Stimulated activated naive CD8-positive, alpha-beta T cell treated with anti-CD3 and anti-CD28 coated beads, Interleukin-15, Interleukin-2, amounts not matched to agents 100 ng/mL and 50 ng/mL, for 24 hours (primary cell): Measurements from ENCODE around the gene RAB3A.

ENCODE experiments used
- H3K27ac Mint-ChIP-seq: one replicate; pipeline ENCODE4 v1.8.0; 2021; ENCODE audit warnings: mild to moderate bottlenecking, mixed read lengths
- H3K27me3 Mint-ChIP-seq: one replicate; pipeline ENCODE4 v1.8.0; 2021; ENCODE audit warnings: mixed read lengths
- H3K36me3 Mint-ChIP-seq: one replicate; pipeline ENCODE4 v1.8.0; 2021; ENCODE audit warnings: low read depth, mixed read lengths
- H3K4me1 Mint-ChIP-seq: one replicate; pipeline ENCODE4 v1.8.0; 2021; ENCODE audit warnings: low read depth, mixed read lengths
- H3K4me3 Mint-ChIP-seq: one replicate; pipeline ENCODE4 v1.8.0; 2021; ENCODE audit warnings: mild to moderate bottlenecking, mixed read lengths
- H3K9me3 Mint-ChIP-seq: one replicate; pipeline ENCODE4 v1.8.0; 2021; ENCODE audit warnings: mixed read lengths

Gene RAB3A

DNA sequence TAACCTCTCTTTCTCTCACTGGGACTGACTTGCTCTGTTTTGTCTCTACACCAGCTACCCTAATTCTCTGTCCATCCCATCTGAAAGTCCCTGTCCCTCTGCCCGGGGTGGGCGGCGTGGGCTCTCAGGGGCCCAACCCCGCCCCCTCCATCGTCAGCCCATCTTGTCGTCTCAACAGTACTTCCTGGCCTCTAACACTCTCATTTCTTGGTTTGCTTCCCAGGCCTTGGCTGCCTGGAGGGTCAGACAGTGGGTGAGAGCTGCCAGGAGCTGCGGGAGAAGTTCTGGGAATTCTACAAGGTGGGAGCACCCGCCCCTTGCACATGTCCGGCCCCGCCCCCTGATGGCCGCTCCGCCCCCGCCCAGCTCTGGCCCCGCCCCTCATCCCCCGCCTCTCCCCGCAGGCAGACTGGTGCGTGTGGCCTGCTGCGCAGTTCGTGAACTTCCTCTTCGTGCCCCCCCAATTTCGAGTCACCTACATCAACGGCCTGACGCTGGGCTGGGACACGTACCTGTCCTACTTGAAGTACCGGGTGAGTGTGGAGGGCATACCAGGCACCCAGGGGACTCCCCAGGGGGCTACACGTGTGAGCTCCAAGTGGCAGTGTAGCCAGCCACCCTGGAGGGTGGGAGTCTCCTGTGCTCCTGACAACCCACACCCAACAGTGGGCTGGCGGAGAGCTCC lies 9.1 kb downstream of the RAB3A start:
- Mint-ChIP-seq H3K4me1 (peaks cover 34% of the 10 kb centered on the region), H3K9me3 (no peaks in the 10 kb centered on the region), H3K4me3 (peak overlapping the region; percentile 88), H3K36me3 (peaks cover 7% of the 10 kb centered on the region), H3K27me3 (no peaks in the 10 kb centered on the region), H3K27ac (no peak overlapping the region)

DNA sequence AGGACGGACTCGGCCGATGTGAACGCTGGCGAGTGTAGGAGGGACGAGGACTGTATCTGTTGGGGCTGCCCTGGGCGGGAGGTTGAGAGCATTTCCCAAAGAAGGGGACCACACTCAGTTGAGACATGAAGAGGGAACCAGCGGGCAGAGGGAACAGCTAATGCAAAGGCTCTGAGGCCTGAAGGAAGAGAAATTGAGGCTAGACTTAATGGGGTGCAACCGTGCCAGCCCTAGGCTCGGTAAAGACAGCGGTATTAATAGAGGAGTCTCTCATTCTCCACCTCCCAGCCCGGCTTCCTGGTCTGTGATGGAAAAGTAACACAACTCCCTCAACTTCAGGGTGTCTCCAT lies 9.7 kb downstream of the RAB3A start:
- H3K27me3 Mint-ChIP-seq, result no peaks in the 10 kb centered on the region
- peak overlapping the region; percentile 88 for H3K4me3 Mint-ChIP-seq
- no peaks in the 10 kb centered on the region for H3K9me3 Mint-ChIP-seq
- peaks cover 7% of the 10 kb centered on the region for H3K36me3 Mint-ChIP-seq
- H3K4me1 Mint-ChIP-seq, result peaks cover 34% of the 10 kb centered on the region
- peak overlapping the region; percentile 88 for H3K27ac Mint-ChIP-seq

DNA sequence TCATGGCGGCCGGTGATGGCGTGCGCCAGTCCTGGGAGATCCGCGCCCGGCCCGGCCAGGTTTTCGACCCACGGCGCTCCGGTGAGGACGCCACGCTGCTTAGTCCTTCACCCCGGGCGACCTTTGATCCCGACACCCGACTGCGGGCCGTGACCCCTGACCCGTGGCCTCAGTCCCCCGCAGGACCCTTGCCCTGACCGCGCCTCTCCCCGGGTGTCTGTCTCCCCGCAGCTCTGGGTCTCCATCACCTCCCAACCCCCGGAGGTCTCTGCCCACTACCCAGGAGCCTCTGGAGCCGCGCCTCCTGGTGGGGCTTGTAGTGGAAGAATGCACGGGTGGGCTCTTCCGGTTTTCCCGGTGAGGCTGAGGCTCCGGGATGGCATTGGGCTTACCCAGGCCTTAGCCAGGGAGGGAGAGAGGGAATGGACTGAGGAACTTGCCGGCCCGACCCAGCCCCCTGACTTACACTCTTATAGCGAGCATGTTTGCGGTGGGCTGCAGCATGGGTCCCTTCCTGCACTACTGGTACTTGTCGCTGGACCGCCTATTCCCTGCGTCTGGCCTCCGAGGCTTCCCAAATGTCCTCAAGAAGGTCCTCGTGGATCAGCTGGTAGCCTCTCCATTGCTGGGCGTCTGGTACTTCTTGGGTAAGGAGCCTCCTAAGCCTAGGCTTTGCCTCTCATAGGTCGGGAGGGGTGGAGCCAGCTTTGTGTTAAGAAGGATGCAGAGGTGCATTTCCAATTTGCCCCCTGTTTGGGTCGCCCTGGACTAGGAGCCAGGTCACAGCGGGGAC lies 10.3 kb downstream of the RAB3A start:
- no peaks in the 10 kb centered on the region for H3K27me3 Mint-ChIP-seq
- H3K4me1 Mint-ChIP-seq, result peaks cover 34% of the 10 kb centered on the region
- H3K4me3 Mint-ChIP-seq, result peak overlapping the region; percentile 88
- no peaks in the 10 kb centered on the region for H3K9me3 Mint-ChIP-seq
- peaks cover 6% of the 10 kb centered on the region for H3K36me3 Mint-ChIP-seq
- peak overlapping the region; percentile 88 for H3K27ac Mint-ChIP-seq

DNA sequence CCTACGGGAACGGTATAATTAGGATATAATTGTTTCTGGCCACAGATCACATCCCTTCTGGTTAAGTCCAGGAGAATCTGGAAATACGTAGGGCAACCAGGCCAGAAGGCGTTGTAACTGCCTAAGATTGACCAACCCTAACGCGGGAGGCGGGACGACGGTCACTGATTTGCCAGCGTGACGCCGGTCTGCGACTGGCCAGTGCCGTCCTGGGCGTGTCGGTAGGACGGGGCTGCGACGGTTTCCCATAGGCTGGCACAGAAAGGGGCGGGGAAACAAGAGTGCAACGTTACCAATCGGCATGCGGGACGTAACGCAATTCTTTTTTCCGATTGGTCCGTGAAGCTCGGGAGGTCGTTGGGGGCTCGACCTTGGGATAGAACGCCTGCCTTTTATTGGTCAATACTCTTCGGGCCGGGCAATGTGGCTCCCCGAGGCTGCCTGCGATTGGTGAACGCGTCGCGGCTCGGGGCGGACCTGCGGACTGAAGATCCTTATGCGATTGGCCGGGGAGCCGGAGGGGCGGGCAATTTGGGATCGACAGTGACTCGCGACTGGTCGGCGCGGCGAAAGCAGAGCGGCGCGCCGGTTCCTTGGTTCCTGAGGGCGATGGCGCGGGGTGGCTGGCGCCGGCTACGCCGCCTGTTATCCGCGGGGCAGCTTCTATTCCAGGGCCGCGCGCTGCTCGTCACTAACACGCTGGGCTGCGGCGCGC lies 11.0 kb downstream of the RAB3A start, which contains the start of gene MPV17L2:
TSS of gene MPV17L2 (plus strand) at position 546 of the 715 bp plus-strand sequence. CDS start at position 610, 64 bp downstream.
- H3K4me1 Mint-ChIP-seq, result peaks cover 34% of the 10 kb centered on the region
- peak within 1 kb of the TSS; percentile 88 for H3K4me3 Mint-ChIP-seq
- H3K27ac Mint-ChIP-seq, result peak within 1 kb of the TSS; percentile 88
- no peaks in the 10 kb centered on the region for H3K36me3 Mint-ChIP-seq
- no peaks in the 10 kb centered on the region for H3K9me3 Mint-ChIP-seq
- H3K27me3 Mint-ChIP-seq, result no peaks in the 10 kb centered on the region

DNA sequence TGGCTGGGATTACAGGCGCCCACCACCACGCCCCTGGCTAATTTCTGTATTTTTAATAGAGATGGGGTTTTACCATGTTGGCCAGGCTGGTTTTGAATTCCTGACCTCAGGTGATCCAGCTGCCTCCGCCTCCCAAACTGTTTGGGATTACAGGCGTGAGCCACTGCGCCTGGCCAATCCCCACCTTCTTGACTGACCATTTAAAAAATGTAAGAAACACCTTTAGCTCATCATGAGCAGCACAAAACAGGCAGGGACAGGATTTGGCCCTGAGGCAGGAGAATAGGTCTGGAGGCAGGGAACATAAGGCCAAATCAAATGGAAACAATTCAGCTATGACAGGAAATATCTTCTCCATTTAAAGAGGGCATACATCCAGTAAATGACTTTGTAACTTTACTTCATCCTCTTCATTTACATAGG lies 12.2 kb downstream of the RAB3A start:
- peak overlapping the region; percentile 88 for H3K27ac Mint-ChIP-seq
- no peaks in the 10 kb centered on the region for H3K9me3 Mint-ChIP-seq
- H3K27me3 Mint-ChIP-seq, result no peaks in the 10 kb centered on the region
- peaks cover 34% of the 10 kb centered on the region for H3K4me1 Mint-ChIP-seq
- H3K36me3 Mint-ChIP-seq, result no peaks in the 10 kb centered on the region
- peak overlapping the region; percentile 88 for H3K4me3 Mint-ChIP-seq

DNA sequence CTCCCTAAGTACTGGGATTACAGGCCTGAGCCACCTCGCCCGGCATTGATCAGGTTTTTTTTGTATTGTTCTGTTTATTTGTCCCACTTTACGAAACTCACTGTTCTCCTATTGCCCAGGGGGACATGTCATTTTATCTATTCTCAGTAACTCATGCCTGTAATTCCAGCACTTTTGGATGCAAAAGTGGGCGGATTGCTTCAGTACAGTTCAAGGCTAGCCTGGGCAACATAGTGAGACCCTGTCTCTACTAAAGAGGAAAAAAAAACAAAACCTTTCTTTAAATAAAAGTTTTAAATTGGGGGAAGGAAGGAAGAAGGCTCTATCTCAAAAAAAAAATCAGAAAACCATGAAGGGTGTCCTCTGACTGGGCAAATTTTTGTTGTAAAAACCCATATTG lies 13.6 kb downstream of the RAB3A start:
- Mint-ChIP-seq H3K9me3 (no peaks in the 10 kb centered on the region), H3K27me3 (no peaks in the 10 kb centered on the region), H3K4me3 (no peak overlapping the region), H3K36me3 (no peaks in the 10 kb centered on the region), H3K4me1 (peaks cover 34% of the 10 kb centered on the region), H3K27ac (no peak overlapping the region)

DNA sequence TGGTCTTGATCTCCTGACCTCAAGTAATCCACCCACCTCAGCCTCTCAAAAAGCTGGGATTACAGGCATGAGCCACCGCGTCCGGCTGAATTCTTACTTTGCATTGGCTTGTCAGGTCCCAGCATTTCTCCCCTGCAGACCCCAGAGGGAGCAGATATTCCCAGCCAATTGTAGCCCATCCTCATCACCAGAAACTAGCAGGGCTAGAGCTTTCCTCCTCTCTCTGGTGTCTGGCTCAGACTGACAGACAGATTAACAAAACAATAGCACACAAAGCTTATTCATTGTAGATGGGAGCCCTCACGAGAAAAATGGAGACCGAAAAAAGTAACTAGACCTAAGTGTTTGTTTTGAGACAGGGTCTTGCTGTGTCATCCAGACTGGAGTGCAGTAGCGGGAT lies 18.3 kb downstream of the RAB3A start:
- Mint-ChIP-seq H3K36me3 (no peaks in the 10 kb centered on the region), H3K27me3 (peaks cover 4% of the 10 kb centered on the region), H3K4me1 (no peaks in the 10 kb centered on the region), H3K4me3 (no peak overlapping the region), H3K9me3 (no peaks in the 10 kb centered on the region), H3K27ac (no peak overlapping the region)

DNA sequence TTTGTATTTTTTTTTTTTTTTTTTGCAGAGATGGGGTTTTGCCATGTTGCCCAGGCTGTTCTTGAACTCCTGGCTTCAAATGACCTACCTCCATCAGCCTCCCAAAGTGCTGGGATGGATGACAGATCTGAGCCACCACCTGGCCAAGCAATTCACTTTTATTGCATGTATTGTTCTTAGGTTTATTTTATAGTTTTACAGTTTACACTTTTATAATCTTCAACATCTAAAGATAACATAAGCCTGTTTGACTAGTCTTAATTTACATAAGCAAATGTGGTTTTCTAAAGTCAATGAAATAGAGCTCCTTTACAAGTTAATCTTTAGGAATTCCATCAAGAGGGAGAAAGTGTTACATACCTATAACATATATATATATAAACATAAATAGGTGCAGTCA lies 20.3 kb downstream of the RAB3A start:
- Mint-ChIP-seq H3K9me3 (no peaks in the 10 kb centered on the region), H3K4me3 (no peak overlapping the region), H3K27me3 (peaks cover 4% of the 10 kb centered on the region), H3K36me3 (peaks cover 4% of the 10 kb centered on the region), H3K27ac (no peak overlapping the region), H3K4me1 (no peaks in the 10 kb centered on the region)

DNA sequence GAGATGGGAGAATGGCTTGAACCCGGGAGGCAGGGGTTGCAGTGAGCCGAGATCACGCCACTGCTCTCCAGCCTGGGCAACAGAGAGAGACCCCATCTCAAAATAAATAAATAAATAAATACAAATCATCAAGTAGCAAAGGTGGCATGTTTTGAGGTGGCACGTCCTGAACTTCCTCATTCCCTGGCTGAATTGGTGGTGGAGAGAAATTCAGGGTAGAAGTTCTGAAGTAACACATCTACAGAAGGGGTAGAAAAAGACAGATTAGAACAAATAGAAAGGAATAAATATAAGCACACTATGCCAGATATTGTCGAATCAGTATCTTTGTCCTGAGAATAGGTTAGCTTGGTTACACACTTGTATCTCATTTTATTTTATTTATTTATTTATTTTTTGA lies 23.9 kb downstream of the RAB3A start:
- Mint-ChIP-seq H3K4me3 (no peak overlapping the region), H3K27me3 (peaks cover 4% of the 10 kb centered on the region), H3K9me3 (no peaks in the 10 kb centered on the region), H3K4me1 (peaks cover 2% of the 10 kb centered on the region), H3K27ac (no peak overlapping the region), H3K36me3 (peaks cover 8% of the 10 kb centered on the region)

DNA sequence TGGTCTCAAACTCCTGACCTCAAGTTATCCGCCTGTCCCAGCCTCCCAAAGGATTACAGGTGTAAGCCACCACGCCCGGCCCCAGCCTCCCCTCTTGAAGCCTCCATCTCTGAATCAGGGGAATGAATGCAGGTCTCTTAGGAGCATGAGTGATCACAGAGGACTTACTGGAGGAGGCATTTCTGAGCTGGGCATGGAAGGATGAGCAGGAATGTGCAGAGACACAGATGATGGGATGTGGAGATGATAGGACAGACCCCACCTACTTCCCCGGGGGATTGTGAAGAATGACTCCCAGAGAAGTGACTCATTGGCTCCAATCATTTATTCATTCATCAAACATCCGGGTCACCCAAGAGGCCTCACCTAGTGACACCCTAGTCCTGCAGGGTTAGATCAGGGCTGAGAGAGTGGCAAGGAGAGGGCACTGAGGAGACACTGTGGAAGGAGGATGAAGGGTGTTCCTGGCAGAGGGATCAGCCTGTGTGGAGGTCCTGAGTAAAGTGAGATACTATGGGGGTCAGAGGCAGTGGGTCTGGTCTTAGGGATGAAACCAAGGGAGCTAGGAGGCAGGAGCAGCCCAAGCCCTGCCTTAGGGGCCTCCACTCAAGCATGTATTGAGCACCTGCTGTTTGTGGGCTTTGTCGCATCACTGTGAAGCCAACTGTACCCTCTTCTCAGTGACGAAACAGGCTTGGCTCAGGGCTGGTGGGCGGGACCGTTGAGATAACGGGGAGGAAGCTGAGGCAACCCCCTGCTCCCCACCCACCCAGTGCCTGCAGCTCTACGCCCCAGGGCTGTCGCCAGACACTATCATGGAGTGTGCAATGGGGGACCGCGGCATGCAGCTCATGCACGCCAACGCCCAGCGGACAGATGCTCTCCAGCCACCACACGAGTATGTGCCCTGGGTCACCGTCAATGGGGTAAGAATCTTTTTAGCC lies 27.2 kb downstream of the RAB3A start:
- H3K9me3 Mint-ChIP-seq, result no peaks in the 10 kb centered on the region
- no peaks in the 10 kb centered on the region for H3K27me3 Mint-ChIP-seq
- peaks cover 22% of the 10 kb centered on the region for H3K4me1 Mint-ChIP-seq
- peaks cover 8% of the 10 kb centered on the region for H3K36me3 Mint-ChIP-seq
- no peak overlapping the region for H3K4me3 Mint-ChIP-seq
- no peak overlapping the region for H3K27ac Mint-ChIP-seq

DNA sequence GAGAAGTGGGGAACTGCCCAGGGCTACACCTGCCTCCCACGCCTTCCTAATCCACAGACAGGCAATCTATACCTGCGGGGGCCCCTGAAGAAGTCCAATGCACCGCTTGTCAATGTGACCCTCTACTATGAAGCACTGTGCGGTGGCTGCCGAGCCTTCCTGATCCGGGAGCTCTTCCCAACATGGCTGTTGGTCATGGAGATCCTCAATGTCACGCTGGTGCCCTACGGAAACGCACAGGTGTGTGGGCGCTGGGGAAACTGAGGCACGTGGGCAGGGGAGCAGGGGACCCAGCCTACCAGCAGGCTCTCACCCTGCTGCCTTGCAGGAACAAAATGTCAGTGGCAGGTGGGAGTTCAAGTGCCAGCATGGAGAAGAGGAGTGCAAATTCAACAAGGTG lies 28.9 kb downstream of the RAB3A start:
- H3K4me1 Mint-ChIP-seq, result peaks cover 26% of the 10 kb centered on the region
- H3K27ac Mint-ChIP-seq, result no peak overlapping the region
- H3K36me3 Mint-ChIP-seq, result peaks cover 12% of the 10 kb centered on the region
- no peaks in the 10 kb centered on the region for H3K27me3 Mint-ChIP-seq
- no peaks in the 10 kb centered on the region for H3K9me3 Mint-ChIP-seq
- peak overlapping the region; percentile 84 for H3K4me3 Mint-ChIP-seq

DNA sequence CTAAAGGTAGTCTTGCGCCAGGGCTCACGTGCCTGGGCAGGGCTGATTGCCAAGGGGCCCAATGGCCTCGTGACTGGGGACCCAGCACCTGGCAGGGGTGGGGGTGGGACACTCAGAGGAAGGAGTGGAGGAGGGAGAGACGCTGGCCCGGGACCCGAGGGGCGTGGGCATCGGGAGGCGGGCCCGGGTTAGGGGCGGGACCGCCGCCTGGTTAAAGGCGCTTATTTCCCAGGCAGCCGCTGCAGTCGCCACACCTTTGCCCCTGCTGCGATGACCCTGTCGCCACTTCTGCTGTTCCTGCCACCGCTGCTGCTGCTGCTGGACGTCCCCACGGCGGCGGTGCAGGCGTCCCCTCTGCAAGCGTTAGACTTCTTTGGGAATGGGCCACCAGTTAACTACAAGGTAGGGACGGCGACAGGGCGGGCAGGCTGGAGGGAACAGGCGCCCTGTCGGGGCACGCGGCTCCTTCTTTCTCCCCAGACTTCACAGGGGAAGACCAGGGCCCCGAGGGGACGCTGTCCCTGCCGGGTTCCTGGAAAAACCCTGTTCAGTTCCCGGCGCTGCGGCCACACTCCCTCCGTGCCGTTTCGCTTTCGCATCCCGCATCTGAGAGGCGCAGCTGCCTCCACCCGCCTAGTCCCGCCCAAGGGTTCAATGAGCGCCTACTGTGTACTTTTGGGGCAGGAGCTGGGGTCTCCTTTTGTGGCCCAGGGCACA lies 30.1 kb downstream of the RAB3A start, which contains the start of gene IFI30:
TSS of gene IFI30 (plus strand) at position 242 of the 717 bp plus-strand sequence. CDS start at position 271, 29 bp downstream.
- H3K4me3 Mint-ChIP-seq, result peak within 1 kb of the TSS; percentile 84
- H3K9me3 Mint-ChIP-seq, result no peaks in the 10 kb centered on the region
- H3K4me1 Mint-ChIP-seq, result peaks cover 26% of the 10 kb centered on the region
- H3K27ac Mint-ChIP-seq, result peak within 1 kb of the TSS; percentile 90
- H3K36me3 Mint-ChIP-seq, result peaks cover 11% of the 10 kb centered on the region
- H3K27me3 Mint-ChIP-seq, result no peaks in the 10 kb centered on the region

DNA sequence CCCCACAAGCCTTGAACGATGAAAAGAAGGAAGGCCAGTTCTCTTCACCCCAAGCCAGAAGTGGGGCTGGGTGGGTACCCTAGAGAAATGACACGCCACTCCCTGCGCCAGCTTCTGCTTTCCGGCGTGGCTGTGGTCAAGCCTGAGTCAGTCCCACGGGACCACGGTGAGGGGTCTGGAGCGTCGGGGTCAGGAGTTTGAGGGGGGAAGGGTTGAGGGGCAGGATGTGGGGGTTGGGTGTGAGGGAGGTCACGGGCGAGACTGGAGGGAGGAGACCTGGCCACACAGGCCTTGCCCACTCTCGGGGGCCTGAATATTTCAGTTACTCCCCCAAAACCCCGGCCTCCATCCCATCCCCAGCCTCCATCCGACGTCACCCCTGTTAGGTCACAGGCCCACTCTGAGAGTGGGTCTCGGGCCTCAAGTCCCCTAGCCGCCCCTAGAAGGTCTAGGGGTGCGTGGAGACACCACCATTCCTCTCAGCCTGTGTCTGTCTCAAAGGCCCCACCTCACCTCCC lies 30.7 kb downstream of the RAB3A start:
- H3K27me3 Mint-ChIP-seq, result no peaks in the 10 kb centered on the region
- peaks cover 27% of the 10 kb centered on the region for H3K4me1 Mint-ChIP-seq
- no peaks in the 10 kb centered on the region for H3K9me3 Mint-ChIP-seq
- H3K4me3 Mint-ChIP-seq, result peak overlapping the region; percentile 84
- H3K27ac Mint-ChIP-seq, result peak overlapping the region; percentile 90
- peaks cover 13% of the 10 kb centered on the region for H3K36me3 Mint-ChIP-seq
